SU-DHL-6 (cell line): Measurements from ENCODE around the gene MTIF2.
"Not testable (repeated sequence)": the region's sequence is repeated elsewhere in the genome, so short reads cannot be mapped to it uniquely, and the experiment has no call there.

Source experiments
- H2AFZ ChIP-seq: fragments of 200-600 bp; sonication (generic); 2 replicates; pipeline ENCODE4 v1.6.1; 2014; ENCODE audit warnings: low read depth, mild to moderate bottlenecking, moderate library complexity, mixed read lengths, antibody characterized with exemption, low read length; ENCODE audit not compliant: severe bottlenecking
- H3F3A ChIP-seq: fragments of 200-600 bp; shearing (Covaris generic); 2 replicates; pipeline ENCODE4 v1.6.0; 2016; ENCODE audit warnings: antibody characterized with exemption, mild to moderate bottlenecking; ENCODE audit not compliant: insufficient read depth
- H3K27ac ChIP-seq: fragments of 200-600 bp; sonication (generic); 2 replicates; pipeline ENCODE4 v1.5.1; 2016; ENCODE audit warnings: low read depth, mild to moderate bottlenecking, low read length, moderate library complexity, mixed read lengths
- H3K27me3 ChIP-seq: fragments of 200-600 bp; sonication (generic), shearing (Covaris generic); 2 replicates; pipeline ENCODE4 v1.6.0; 2014; ENCODE audit warnings: mild to moderate bottlenecking, low read length
- H3K36me3 ChIP-seq: fragments of 200-600 bp; sonication (generic); 2 replicates; pipeline ENCODE4 v1.6.1; 2014; ENCODE audit warnings: mild to moderate bottlenecking, low read length, mixed read lengths
- H3K4me2 ChIP-seq: fragments of 300-600, 200-600 bp; shearing (Covaris generic), sonication (generic); 2 replicates; pipeline ENCODE4 v1.6.0; 2014; ENCODE audit warnings: low read length, low read depth, mild to moderate bottlenecking; ENCODE audit not compliant: poor library complexity, severe bottlenecking
- H3K4me3 ChIP-seq: fragments of 200-600 bp; sonication (generic); 2 replicates; pipeline ENCODE4 v1.5.1; 2014; ENCODE audit warnings: antibody characterized with exemption, low read length, mild to moderate bottlenecking, mixed read lengths; ENCODE audit not compliant: insufficient read depth, poor library complexity, severe bottlenecking
- H3K79me2 ChIP-seq: fragments of 200-600 bp; sonication (generic); 2 replicates; pipeline ENCODE4 v1.6.1; 2014; ENCODE audit warnings: mild to moderate bottlenecking, low read length, moderate library complexity; ENCODE audit not compliant: insufficient read depth
- H3K9ac ChIP-seq: fragments of 200-600 bp; sonication (generic); 2 replicates; pipeline ENCODE4 v1.7.0; 2014; ENCODE audit warnings: mild to moderate bottlenecking, low read length
- H3K9me2 ChIP-seq: fragments of 200-600 bp; sonication (generic); replicated peaks from 2 replicates; pipeline ENCODE4 v1.6.1; 2014; ENCODE audit warnings: low read length; ENCODE audit not compliant: insufficient read depth
- H3K9me3 ChIP-seq: fragments of 200-600 bp; sonication (generic); 2 replicates; pipeline ENCODE4 v1.6.1; 2014; ENCODE audit warnings: low read length, mixed read lengths; ENCODE audit not compliant: insufficient read depth
- H4K20me1 ChIP-seq: fragments of 200-600 bp; sonication (generic); 2 replicates; pipeline ENCODE4 v1.6.1; 2014; ENCODE audit warnings: low read depth, mild to moderate bottlenecking, antibody characterized with exemption, low read length, moderate library complexity, mixed read lengths
- CTCF ChIP-seq: fragments of 200-600 bp; sonication (generic); IDR thresholded peaks from one replicate; pipeline ENCODE4 v1.5.1; 2017; ENCODE audit warnings: antibody characterized with exemption, mild to moderate bottlenecking, low read length, moderate library complexity; ENCODE audit not compliant: insufficient read depth, poor library complexity, severe bottlenecking
- EZH2phosphoT487 ChIP-seq: fragments of 200-600 bp; sonication (generic), shearing (Covaris generic); conservative IDR thresholded peaks from 2 replicates; pipeline ENCODE4 v1.6.1; 2018; ENCODE audit warnings: mild to moderate bottlenecking, antibody characterized with exemption, low read length, moderate library complexity, mixed read lengths

Gene MTIF2

GRCh38 chr2:55279214-55279835, 10.3 kb upstream of the MTIF2 start:
- H3F3A ChIP-seq, result peaks cover 17% of the 10 kb centered on the region
- H4K20me1 ChIP-seq, H3K36me3 ChIP-seq, H3K4me3 ChIP-seq, H3K9me2 ChIP-seq, H3K4me2 ChIP-seq, H3K9ac ChIP-seq, H3K9me3 ChIP-seq, H3K27me3 ChIP-seq, H2AFZ ChIP-seq, H3K79me2 ChIP-seq, H3K27ac ChIP-seq: not testable (repeated sequence)

- Histone ChIP-seq H4K20me1 (no peaks in the 10 kb centered on the region), H3F3A (peaks cover 3% of the 10 kb centered on the region; the same call in 1 of the 2 replicates), H3K4me3 (no peak overlapping the region), H3K9me2 (no peaks in the 10 kb centered on the region), H3K9ac (no peak overlapping the region), H3K9me3 (no peaks in the 10 kb centered on the region), H3K4me2 (no peak overlapping the region), H3K27ac (no peak overlapping the region), H3K27me3 (no peaks in the 10 kb centered on the region), H2AFZ (no peak overlapping the region), H3K79me2 (0 out of 2 replicates have a peak, but pooled peaks cover under 1% of the 10 kb centered on the region), H3K36me3 (no peaks in the 10 kb centered on the region)
- no peak for TF ChIP-seq EZH2phosphoT487
- no peak for TF ChIP-seq CTCF
Observed at GRCh38 chr2:55277310-55277709, 8.3 kb upstream of the MTIF2 start.

GRCh38 chr2:55274346-55274745, 5.3 kb upstream of the MTIF2 start:
- H3K27me3 ChIP-seq, H3F3A ChIP-seq, H2AFZ ChIP-seq, H3K27ac ChIP-seq, H3K9ac ChIP-seq, H3K4me3 ChIP-seq, H3K9me2 ChIP-seq, H3K79me2 ChIP-seq, H4K20me1 ChIP-seq, H3K9me3 ChIP-seq, H3K36me3 ChIP-seq, H3K4me2 ChIP-seq: not testable (repeated sequence)

GRCh38 chr2:55269645-55269990, 587 bp upstream of the MTIF2 start:
- H3K36me3 ChIP-seq, result peaks cover 4% of the 10 kb centered on the region; the same call in 1 of the 2 replicates
- peak overlapping the region; percentile 79 for H3K4me3 ChIP-seq
- no peaks in the 10 kb centered on the region for H3K9me3 ChIP-seq
- peaks cover 16% of the 10 kb centered on the region for H3F3A ChIP-seq
- peak overlapping the region; percentile 92 for H3K9ac ChIP-seq
- no peaks in the 10 kb centered on the region for H3K27me3 ChIP-seq
- peak overlapping the region; percentile 42; the same call in 1 of the 2 replicates for H3K27ac ChIP-seq
- no peaks in the 10 kb centered on the region for H4K20me1 ChIP-seq
- TF ChIP-seq EZH2phosphoT487, result no peak
- TF ChIP-seq CTCF, result no peak
- peak overlapping the region; percentile 98 for H3K4me2 ChIP-seq
- peak overlapping the region; percentile 80 for H2AFZ ChIP-seq
- H3K9me2 ChIP-seq, result no peaks in the 10 kb centered on the region
- H3K79me2 ChIP-seq, result peaks cover 16% of the 10 kb centered on the region
